ENCODE measurements around the gene VPS33A.

Gene VPS33A

GRCh38 chr12:122226366-122227125 is 39.7 kb downstream of the VPS33A start:
- no peak for DNase-seq (ENCODE audit: low read depth)
- no peak for TF ChIP-seq CTCF (IDR thresholded peaks at IDR 0.05; ENCODE audit: control insufficient read depth, insufficient read depth, low read depth, low read length, missing control alignments)
- H3K4me3 ChIP-seq (ENCODE audit: control insufficient read depth, low read depth, low read length), result peak overlapping the region; percentile 6

- peak within 1 kb of the TSS; percentile 82 for H3K4me3 ChIP-seq (ENCODE audit: control insufficient read depth, low read depth, low read length)
- DNase-seq (ENCODE audit: low read depth), result peak; percentile 94
- TF ChIP-seq CTCF (IDR thresholded peaks at IDR 0.05; ENCODE audit: control insufficient read depth, insufficient read depth, low read depth, low read length, missing control alignments), result no peak
Observed at GRCh38 chr12:122225683-122226365, 40.5 kb downstream of the VPS33A start, which contains the start of gene DIABLO. Gene DIABLO, minus strand, starts transcription at chr12:122226052. Its CDS starts 38 bp downstream, at chr12:122226014.

GRCh38 chr12:122216445-122216844 is 49.8 kb downstream of the VPS33A start:
- DNase-seq (ENCODE audit: low read depth), result no peak
- no peak overlapping the region for H3K4me3 ChIP-seq (ENCODE audit: control insufficient read depth, low read depth, low read length)
- no peak for TF ChIP-seq CTCF (IDR thresholded peaks at IDR 0.05; ENCODE audit: control insufficient read depth, insufficient read depth, low read depth, low read length, missing control alignments)

GRCh38 chr12:122215771-122216170 is 50.5 kb downstream of the VPS33A start:
- no peak for TF ChIP-seq CTCF (IDR thresholded peaks at IDR 0.05; ENCODE audit: control insufficient read depth, insufficient read depth, low read depth, low read length, missing control alignments)

GRCh38 chr12:122208073-122208820 is 58.0 kb downstream of the VPS33A start:
- TF ChIP-seq CTCF (IDR thresholded peaks at IDR 0.05; ENCODE audit: control insufficient read depth, insufficient read depth, low read depth, low read length, missing control alignments), result no peak
- no peak overlapping the region for H3K4me3 ChIP-seq (ENCODE audit: control insufficient read depth, low read depth, low read length)
- no peak for DNase-seq (ENCODE audit: low read depth)

More at GRCh38 chr12:122215771-122216170, 50.5 kb downstream of the VPS33A start:
- no peak for DNase-seq (ENCODE audit: low read depth)
- H3K4me3 ChIP-seq (ENCODE audit: control insufficient read depth, low read depth, low read length), result no peak overlapping the region

- H3K4me3 ChIP-seq (ENCODE audit: control insufficient read depth, low read depth, low read length), result no peak overlapping the region
- DNase-seq (ENCODE audit: low read depth), result no peak
- TF ChIP-seq CTCF (IDR thresholded peaks at IDR 0.05; ENCODE audit: control insufficient read depth, insufficient read depth, low read depth, low read length, missing control alignments), result no peak
Observed at GRCh38 chr12:122207391-122207790, 58.9 kb downstream of the VPS33A start.

Data from AG09309 (cell line).